Gastrocnemius medialis (tissue), 4 donors: Measurements from ENCODE around the gene NPIPB8.

Experiments used
- POLR2A ChIP-seq, 2 donors: fragments of 450-650 bp; IDR thresholded peaks; one replicate each; pipeline ENCODE4 v1.6.1; 2017; ENCODE audit warnings: antibody characterized with exemption in 2 of 2, mild to moderate bottlenecking in 2 of 2, moderate library complexity in 2 of 2
- TF ChIP-seq, protein P1 (sequence below), 5 experiments: fragments of 450-650 bp in 3 of 5; fragments of 200-600 bp in 2 of 5; sonication (generic) in 2 of 5; IDR thresholded peaks in 4 of 5; conservative IDR thresholded peaks in 1 of 5; 1 replicate in 4 of 5; 2 replicates in 1 of 5; pipeline ENCODE4 v1.5.1; 2016 to 2019; ENCODE audit warnings: antibody characterized with exemption in 5 of 5, mild to moderate bottlenecking in 3 of 5, moderate library complexity in 3 of 5

GRCh38 chr16:28589930-28590329 lies 47.9 kb upstream of the NPIPB8 start:
- TF ChIP-seq, protein P1, sequence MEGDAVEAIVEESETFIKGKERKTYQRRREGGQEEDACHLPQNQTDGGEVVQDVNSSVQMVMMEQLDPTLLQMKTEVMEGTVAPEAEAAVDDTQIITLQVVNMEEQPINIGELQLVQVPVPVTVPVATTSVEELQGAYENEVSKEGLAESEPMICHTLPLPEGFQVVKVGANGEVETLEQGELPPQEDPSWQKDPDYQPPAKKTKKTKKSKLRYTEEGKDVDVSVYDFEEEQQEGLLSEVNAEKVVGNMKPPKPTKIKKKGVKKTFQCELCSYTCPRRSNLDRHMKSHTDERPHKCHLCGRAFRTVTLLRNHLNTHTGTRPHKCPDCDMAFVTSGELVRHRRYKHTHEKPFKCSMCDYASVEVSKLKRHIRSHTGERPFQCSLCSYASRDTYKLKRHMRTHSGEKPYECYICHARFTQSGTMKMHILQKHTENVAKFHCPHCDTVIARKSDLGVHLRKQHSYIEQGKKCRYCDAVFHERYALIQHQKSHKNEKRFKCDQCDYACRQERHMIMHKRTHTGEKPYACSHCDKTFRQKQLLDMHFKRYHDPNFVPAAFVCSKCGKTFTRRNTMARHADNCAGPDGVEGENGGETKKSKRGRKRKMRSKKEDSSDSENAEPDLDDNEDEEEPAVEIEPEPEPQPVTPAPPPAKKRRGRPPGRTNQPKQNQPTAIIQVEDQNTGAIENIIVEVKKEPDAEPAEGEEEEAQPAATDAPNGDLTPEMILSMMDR (IDR thresholded peaks at IDR 0.05 in 4 of 5, conservative IDR thresholded peaks at IDR 0.05 in 1 of 5) = no peak
- no peak for TF ChIP-seq POLR2A (IDR thresholded peaks at IDR 0.05)
